ENCODE results near the gene CDHR3. TPM values are rescaled to one million over a fixed set of nuclear protein-coding genes. Genes with fewer than 3 reads are reported as not detected.

The CDHR3 gene
- total and polyA plus RNA-seq, 3 donors from 2014 or later, result 3.8 to 8.5 (median 7.5) TPM

- no peak overlapping the region for H3K4me3 ChIP-seq
- intact Hi-C loops (cut with DNase I; ENCODE audit: low total_unique reads), result loop anchor here (10.0 kb wide), 1 partner anchor 248 kb away; no protein-coding TSS in a partner anchor
- no peak for DNase-seq
- WGBS, 2 donors, result 87 to 91% methylated on average over 8 of the region's 8 CpGs
- no peaks in the 10 kb centered on the region for H3K27me3 ChIP-seq
- H3K4me1 ChIP-seq, result peaks cover 4% of the 10 kb centered on the region
- H3K36me3 ChIP-seq (ENCODE audit: low read depth, missing control alignments), result no peaks in the 10 kb centered on the region
- TF ChIP-seq POLR2A (IDR thresholded peaks at IDR 0.05), result no peak
- TF ChIP-seq CTCF (IDR thresholded peaks at IDR 0.05), result no peak
- no peaks in the 10 kb centered on the region for H3K9me3 ChIP-seq
- no peak overlapping the region for H3K27ac ChIP-seq
These were observed 49.9 kb downstream of the CDHR3 start for GRCh38 chr7:106012935-106013439.

GRCh38 chr7:106015381-106016218, 52.5 kb downstream of the CDHR3 start:
- Histone ChIP-seq H3K36me3 (ENCODE audit: low read depth, missing control alignments) (no peaks in the 10 kb centered on the region), H3K4me1 (no peaks in the 10 kb centered on the region), H3K4me3 (no peak overlapping the region), H3K27me3 (no peaks in the 10 kb centered on the region), H3K9me3 (no peaks in the 10 kb centered on the region), H3K27ac (no peak overlapping the region)
- WGBS, 2 donors, result 62 to 71% methylated on average over 11 of the region's 11 CpGs
- intact Hi-C loops (cut with DNase I; ENCODE audit: low total_unique reads), result loop anchor here (10.0 kb wide), 1 partner anchor 251 kb away; no protein-coding TSS in a partner anchor
- DNase-seq, result no peak
- no peak for TF ChIP-seq POLR2A (IDR thresholded peaks at IDR 0.05)
- no peak for TF ChIP-seq CTCF (IDR thresholded peaks at IDR 0.05)

- TF ChIP-seq POLR2A (IDR thresholded peaks at IDR 0.05) (no peak), CTCF (IDR thresholded peaks at IDR 0.05) (no peak)
- intact Hi-C loops (cut with DNase I; ENCODE audit: low total_unique reads), result loop anchor here (10.0 kb wide), 1 partner anchor 252 kb away; no protein-coding TSS in a partner anchor
- no peaks in the 10 kb centered on the region for H3K36me3 ChIP-seq (ENCODE audit: low read depth, missing control alignments)
- 66 to 80% methylated on average over 3 of the region's 3 CpGs for WGBS, 2 donors
- DNase-seq, result no peak
- H3K9me3 ChIP-seq, result no peaks in the 10 kb centered on the region
- H3K4me1 ChIP-seq, result no peaks in the 10 kb centered on the region
- H3K27ac ChIP-seq, result no peak overlapping the region
- H3K4me3 ChIP-seq, result no peak overlapping the region
- H3K27me3 ChIP-seq, result no peaks in the 10 kb centered on the region
These were observed 53.3 kb downstream of the CDHR3 start for GRCh38 chr7:106016331-106016730.

- no peak overlapping the region for H3K27ac ChIP-seq
- no peaks in the 10 kb centered on the region for H3K9me3 ChIP-seq
- no peak overlapping the region for H3K4me3 ChIP-seq
- no peak for DNase-seq
- H3K27me3 ChIP-seq, result no peaks in the 10 kb centered on the region
- no peaks in the 10 kb centered on the region for H3K4me1 ChIP-seq
- no peaks in the 10 kb centered on the region for H3K36me3 ChIP-seq (ENCODE audit: low read depth, missing control alignments)
- TF ChIP-seq CTCF (IDR thresholded peaks at IDR 0.05) (no peak), POLR2A (IDR thresholded peaks at IDR 0.05) (no peak)
- intact Hi-C loops (cut with DNase I; ENCODE audit: low total_unique reads), result loop anchor here (10.0 kb wide), 1 partner anchor 253 kb away; no protein-coding TSS in a partner anchor
- WGBS, 2 donors, result 88 to 90% methylated on average over 4 of the region's 4 CpGs
These were observed 54.6 kb downstream of the CDHR3 start for GRCh38 chr7:106017657-106018056.
